Femur (tissue), 1 donor: Measurements from ENCODE around the gene ERC2.

Experiments used
- DNase-seq: peaks from one replicate; pipeline ENCODE4 v3.0.0-alpha.2; 2017

ERC2 gene

GRCh38 chr3:55724821-55725220 lies 743.4 kb downstream of the ERC2 start:
- DNase-seq: no peak

GRCh38 chr3:55724407-55724784 lies 743.9 kb downstream of the ERC2 start:
- DNase-seq: no peak

- DNase-seq: no peak
These were observed 744.4 kb downstream of the ERC2 start for GRCh38 chr3:55723653-55724406.

- DNase-seq: peak; percentile 35
These were observed 746.4 kb downstream of the ERC2 start for GRCh38 chr3:55721716-55722484.

GRCh38 chr3:55720614-55721013 lies 747.7 kb downstream of the ERC2 start:
- DNase-seq: no peak

- no peak for DNase-seq
These were observed 748.8 kb downstream of the ERC2 start for GRCh38 chr3:55719508-55719907.

GRCh38 chr3:55719006-55719405 lies 749.3 kb downstream of the ERC2 start:
- DNase-seq: no peak

- no peak for DNase-seq
These were observed 749.7 kb downstream of the ERC2 start for GRCh38 chr3:55718521-55718921.

- DNase-seq: no peak
These were observed 750.2 kb downstream of the ERC2 start for GRCh38 chr3:55718074-55718473.

- no peak for DNase-seq
These were observed 750.8 kb downstream of the ERC2 start for GRCh38 chr3:55717481-55717880.

- DNase-seq: no peak
These were observed 751.5 kb downstream of the ERC2 start for GRCh38 chr3:55716611-55717225.

GRCh38 chr3:55716044-55716443 lies 752.2 kb downstream of the ERC2 start:
- no peak for DNase-seq

GRCh38 chr3:55714057-55714456 lies 754.2 kb downstream of the ERC2 start:
- no peak for DNase-seq

- no peak for DNase-seq
These were observed 756.6 kb downstream of the ERC2 start for GRCh38 chr3:55711646-55712045.

- no peak for DNase-seq
These were observed 758.8 kb downstream of the ERC2 start for GRCh38 chr3:55709411-55710012.

GRCh38 chr3:55708921-55709320 lies 759.3 kb downstream of the ERC2 start:
- no peak for DNase-seq

GRCh38 chr3:55708242-55708641 lies 760.0 kb downstream of the ERC2 start:
- DNase-seq: no peak

GRCh38 chr3:55704521-55704920 lies 763.7 kb downstream of the ERC2 start:
- no peak for DNase-seq

- no peak for DNase-seq
These were observed 765.4 kb downstream of the ERC2 start for GRCh38 chr3:55702822-55703221.

GRCh38 chr3:55701997-55702396 lies 766.3 kb downstream of the ERC2 start:
- no peak for DNase-seq

- no peak for DNase-seq
These were observed 769.4 kb downstream of the ERC2 start for GRCh38 chr3:55698831-55699230.

- DNase-seq: no peak
These were observed 770.9 kb downstream of the ERC2 start for GRCh38 chr3:55697177-55697865.
